CD14-positive monocyte (primary cell): ENCODE measurements around the gene RNF152. TPM values are rescaled to one million over a fixed set of nuclear protein-coding genes. Genes with fewer than 3 reads are reported as not detected.

Experiments used
- DNase-seq, 3 donors: peaks; one replicate each; pipeline ENCODE4 v3.0.0-alpha.2; 2011 to 2022
- H2AFZ ChIP-seq: 2 replicates; pipeline ENCODE4 v1.6.0; 2012; ENCODE audit warnings: mild to moderate bottlenecking, low read depth, low read length, inconsistent platforms; ENCODE audit not compliant: insufficient read depth, poor library complexity, severe bottlenecking
- H3K27ac ChIP-seq, 2 donors: 1 replicate in 1 of 2; 2 replicates in 1 of 2; pipeline ENCODE4 v1.5.1; 2012 to 2013; ENCODE audit warnings: low read length in 2 of 2, control low read depth in 1 of 2, inconsistent platforms in 1 of 2, low read depth in 1 of 2, mild to moderate bottlenecking in 1 of 2
- H3K27me3 ChIP-seq, 2 donors: one replicate each; pipeline versions ENCODE4 v1.6.0 to v1.6.1; 2011 to 2013; ENCODE audit warnings: low read length in 2 of 2; ENCODE audit not compliant: control insufficient read depth in 2 of 2, insufficient read depth in 2 of 2
- H3K36me3 ChIP-seq, 2 donors: replicated peaks in 1 of 2; 1 replicate in 1 of 2; 2 replicates in 1 of 2; pipeline versions ENCODE4 v1.5.1 to v1.6.1; 2012 to 2013; ENCODE audit warnings: low read length in 2 of 2, control low read depth in 1 of 2, inconsistent platforms in 1 of 2, mild to moderate bottlenecking in 1 of 2; ENCODE audit not compliant: insufficient read depth in 2 of 2, control insufficient read depth in 1 of 2
- H3K4me1 ChIP-seq, 2 donors: 1 replicate in 1 of 2; 2 replicates in 1 of 2; pipeline versions ENCODE4 v1.5.1 to v1.6.1; 2012 to 2013; ENCODE audit warnings: low read length in 2 of 2, control low read depth in 1 of 2, inconsistent platforms in 1 of 2, mild to moderate bottlenecking in 1 of 2, moderate library complexity in 1 of 2; ENCODE audit not compliant: insufficient read depth in 2 of 2, control insufficient read depth in 1 of 2
- H3K4me2 ChIP-seq: replicated peaks from 2 replicates; pipeline ENCODE3; 2012; ENCODE audit warnings: low read length, moderate library complexity, mild to moderate bottlenecking; ENCODE audit not compliant: poor library complexity, severe bottlenecking; ENCODE audit errors: extremely low read depth
- H3K4me3 ChIP-seq, 3 experiments: fragments of 200-600 bp in 1 of 3; sonication (generic) in 1 of 3; replicated peaks in 1 of 3; 1 replicate in 2 of 3; 2 replicates in 1 of 3; pipeline ENCODE4 v1.5.1; 2011 to 2013; ENCODE audit warnings: low read length in 3 of 3, mild to moderate bottlenecking in 3 of 3, control low read depth in 2 of 3, low read depth in 2 of 3, inconsistent platforms in 1 of 3, moderate library complexity in 1 of 3
- H3K79me2 ChIP-seq: 2 replicates; pipeline ENCODE4 v1.6.0; 2012; ENCODE audit warnings: mild to moderate bottlenecking, control low read depth, inconsistent platforms, low read length, moderate library complexity; ENCODE audit not compliant: insufficient read depth
- H3K9ac ChIP-seq: 2 replicates; pipeline ENCODE4 v1.6.0; 2017; ENCODE audit warnings: low read length, mild to moderate bottlenecking; ENCODE audit not compliant: insufficient read depth, poor library complexity, severe bottlenecking
- H3K9me3 ChIP-seq, 2 donors: replicated peaks in 1 of 2; 1 replicate in 1 of 2; 2 replicates in 1 of 2; pipeline versions ENCODE4 v1.5.1 to v1.6.1; 2012 to 2013; ENCODE audit warnings: low read length in 2 of 2, control low read depth in 1 of 2; ENCODE audit not compliant: control insufficient read depth in 1 of 2, insufficient read depth in 1 of 2
- H4K20me1 ChIP-seq: 2 replicates; pipeline ENCODE4 v1.6.0; 2012; ENCODE audit warnings: mild to moderate bottlenecking, low read length, control low read depth, moderate library complexity; ENCODE audit not compliant: insufficient read depth
- H3K27ac Mint-ChIP-seq, 7 donors: one replicate each; pipeline ENCODE4 v1.8.0; 2020; ENCODE audit warnings: mild to moderate bottlenecking in 7 of 7, mixed read lengths in 7 of 7, moderate library complexity in 6 of 7, inconsistent platforms in 2 of 7
- H3K27me3 Mint-ChIP-seq, 3 donors: one replicate each; pipeline ENCODE4 v1.8.0; 2021 to 2022; ENCODE audit warnings: low read depth in 3 of 3, mild to moderate bottlenecking in 3 of 3, mixed read lengths in 3 of 3, moderate library complexity in 3 of 3, inconsistent platforms in 1 of 3
- H3K36me3 Mint-ChIP-seq, 2 donors: one replicate each; pipeline ENCODE4 v1.8.0; 2020; ENCODE audit warnings: mixed read lengths in 2 of 2, inconsistent platforms in 1 of 2, mild to moderate bottlenecking in 1 of 2
- H3K4me1 Mint-ChIP-seq: one replicate; pipeline ENCODE4 v1.8.0; 2020; ENCODE audit warnings: mild to moderate bottlenecking, mixed read lengths
- H3K4me3 Mint-ChIP-seq, 2 donors: one replicate each; pipeline ENCODE4 v1.8.0; 2020; ENCODE audit warnings: mild to moderate bottlenecking in 2 of 2, mixed read lengths in 2 of 2, moderate library complexity in 1 of 2
- H3K9me3 Mint-ChIP-seq, 7 donors: one replicate each; pipeline ENCODE4 v1.8.0; 2020 to 2022; ENCODE audit warnings: mixed read lengths in 7 of 7, mild to moderate bottlenecking in 6 of 7, moderate library complexity in 6 of 7, inconsistent platforms in 2 of 7
- WGBS: methylation state at CpG from one replicate; pipeline ENCODE4 v1.1.5; 2013; ENCODE audit warnings: missing lambda C conversion rate; ENCODE audit not compliant: insufficient coverage; 5-methylcytosine and 5-hydroxymethylcytosine counted together
- intact Hi-C, 2 donors: fragments of 100-400 bp; cut with micrococcal nuclease; formaldehyde crosslinking; loops; one replicate each; pipeline versions ENCODE4 v1.15.0 to v1.15.1; 2023
- polyA plus RNA-seq, 3 donors: library from polyadenylated mRNA; depleted of rRNA in 1 of 3; unstranded in 2 of 3; stranded (reverse) in 1 of 3; fragments of 300-500 nt in 2 of 3; fragments of >200 nt in 1 of 3; fragmentation: Illumina TruSeq in 2 of 3; gene quantifications; 1 replicate in 2 of 3; 2 replicates in 1 of 3; pipeline ENCODE4 v1.2.3, GENCODE V29; 2012 to 2021
- TF ChIP-seq, protein P1 (sequence below): fragments of 200-600 bp; IDR thresholded peaks from one replicate; pipeline ENCODE4 v1.8.0; 2022; ENCODE audit warnings: antibody characterized with exemption, mild to moderate bottlenecking

The RNF152 gene
- polyA plus RNA-seq, 3 donors: 0.03 to 0.54 (median 0.45) TPM

- no peak overlapping the region for H3K27ac Mint-ChIP-seq
- H3K27me3 Mint-ChIP-seq: peaks cover 40 to 68% (median 51%) of the 10 kb centered on the region in 3 donors
- no peak overlapping the region for H3K4me3 Mint-ChIP-seq
- Histone ChIP-seq H3K36me3 (no peaks in the 10 kb centered on the region), H4K20me1 (no peaks in the 10 kb centered on the region), H3K4me2 (no peak overlapping the region), H3K27me3 (peaks cover 54 to 65% of the 10 kb centered on the region in 2 donors), H3K27ac (no peak overlapping the region), H3K4me3 (no peak overlapping the region), H3K9ac (no peak overlapping the region), H2AFZ (no peak overlapping the region), H3K4me1 (no peaks in the 10 kb centered on the region), H3K79me2 (no peaks in the 10 kb centered on the region), H3K9me3 (no peaks in the 10 kb centered on the region)
- no peaks in the 10 kb centered on the region for H3K36me3 Mint-ChIP-seq
- no peaks in the 10 kb centered on the region for H3K4me1 Mint-ChIP-seq
- TF ChIP-seq, protein P1, sequence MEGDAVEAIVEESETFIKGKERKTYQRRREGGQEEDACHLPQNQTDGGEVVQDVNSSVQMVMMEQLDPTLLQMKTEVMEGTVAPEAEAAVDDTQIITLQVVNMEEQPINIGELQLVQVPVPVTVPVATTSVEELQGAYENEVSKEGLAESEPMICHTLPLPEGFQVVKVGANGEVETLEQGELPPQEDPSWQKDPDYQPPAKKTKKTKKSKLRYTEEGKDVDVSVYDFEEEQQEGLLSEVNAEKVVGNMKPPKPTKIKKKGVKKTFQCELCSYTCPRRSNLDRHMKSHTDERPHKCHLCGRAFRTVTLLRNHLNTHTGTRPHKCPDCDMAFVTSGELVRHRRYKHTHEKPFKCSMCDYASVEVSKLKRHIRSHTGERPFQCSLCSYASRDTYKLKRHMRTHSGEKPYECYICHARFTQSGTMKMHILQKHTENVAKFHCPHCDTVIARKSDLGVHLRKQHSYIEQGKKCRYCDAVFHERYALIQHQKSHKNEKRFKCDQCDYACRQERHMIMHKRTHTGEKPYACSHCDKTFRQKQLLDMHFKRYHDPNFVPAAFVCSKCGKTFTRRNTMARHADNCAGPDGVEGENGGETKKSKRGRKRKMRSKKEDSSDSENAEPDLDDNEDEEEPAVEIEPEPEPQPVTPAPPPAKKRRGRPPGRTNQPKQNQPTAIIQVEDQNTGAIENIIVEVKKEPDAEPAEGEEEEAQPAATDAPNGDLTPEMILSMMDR: no peak
- intact Hi-C loops: no loop called here
- peaks cover 0 to 12% (median 1%) of the 10 kb centered on the region in 7 donors for H3K9me3 Mint-ChIP-seq
- DNase-seq: no peak
Observed at GRCh38 chr18:61825386-61825785, 67.4 kb downstream of the RNF152 start.

DNA sequence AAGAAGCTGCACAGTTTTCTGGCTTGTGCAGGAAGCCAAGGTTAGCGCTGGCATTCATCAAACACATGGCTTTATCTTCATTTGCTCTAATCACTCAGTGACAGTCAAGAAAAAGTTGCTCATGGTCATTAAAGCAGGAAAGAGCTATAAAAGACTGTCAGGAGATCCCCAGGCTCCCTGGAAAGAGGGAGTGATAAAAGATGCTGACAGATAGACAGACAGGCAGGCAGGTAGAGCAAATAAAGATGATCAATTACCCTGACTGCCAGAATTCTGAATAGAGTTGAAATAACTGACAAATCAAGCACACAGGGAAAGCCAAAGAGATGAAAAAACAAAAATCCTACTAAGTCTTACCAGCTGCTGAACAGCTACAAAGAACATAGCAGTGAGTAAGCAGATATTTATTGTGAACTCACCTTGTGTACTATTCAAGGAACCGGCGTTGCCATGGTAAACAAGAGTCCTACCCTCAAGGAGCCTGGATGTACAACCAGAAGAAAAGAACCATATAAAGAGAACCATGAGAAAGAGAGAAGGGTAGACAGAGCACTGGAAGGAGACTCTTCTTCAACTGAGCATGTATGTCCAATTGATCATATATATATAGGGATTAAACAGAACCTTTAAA is 68.0 kb downstream of the RNF152 start:
- H3K9me3 ChIP-seq: no peaks in the 10 kb centered on the region
- H3K4me1 Mint-ChIP-seq: no peaks in the 10 kb centered on the region
- intact Hi-C loops: no loop called here

More for the DNA sequence above, 68.0 kb downstream of the RNF152 start:
- H3K9me3 Mint-ChIP-seq: peaks cover 0 to 7% (median 0%) of the 10 kb centered on the region in 7 donors
- H3K36me3 Mint-ChIP-seq: no peaks in the 10 kb centered on the region
- no CpG with 5 or more reads among the region's 3 CpGs for WGBS
- peaks cover 49 to 60% of the 10 kb centered on the region in 2 donors for H3K27me3 ChIP-seq
- H2AFZ ChIP-seq: no peak overlapping the region
- no peak for DNase-seq
- no peak overlapping the region for H3K27ac Mint-ChIP-seq
- H3K27me3 Mint-ChIP-seq: peaks cover 36 to 62% (median 45%) of the 10 kb centered on the region in 3 donors
- H3K36me3 ChIP-seq: no peaks in the 10 kb centered on the region
- TF ChIP-seq, protein P1: no peak
- no peaks in the 10 kb centered on the region for H3K79me2 ChIP-seq
- H3K9ac ChIP-seq: no peak overlapping the region
- no peaks in the 10 kb centered on the region for H3K4me1 ChIP-seq
- H3K4me3 Mint-ChIP-seq: no peak overlapping the region
- H4K20me1 ChIP-seq: no peaks in the 10 kb centered on the region
- no peak overlapping the region for H3K4me3 ChIP-seq
- H3K27ac ChIP-seq: no peak overlapping the region
- H3K4me2 ChIP-seq: no peak overlapping the region
